ENCODE measurements around the gene AMPD3. TPM values are rescaled to one million over a fixed set of nuclear protein-coding genes. Genes with fewer than 3 reads are reported as not detected.

AMPD3 gene
- total and polyA plus RNA-seq, 2 donors (not counting 3 experiments of a cell fraction or from before 2014, with no cell fraction given): 1.4 to 2.5 TPM

- POLR2A ChIA-PET: no interaction called here
- Histone ChIP-seq H3K4me2 (ENCODE audit: insufficient read depth, low read length) (no peak overlapping the region), H3K4me1 (ENCODE audit: control insufficient read depth, extremely low read depth, insufficient read depth, low read length) (peaks cover 13% of the 10 kb centered on the region), H3K27me3 (ENCODE audit: control insufficient read depth in 2 of 2, insufficient read depth in 2 of 2, low read length in 2 of 2) (no peaks in the 10 kb centered on the region), H3K9me1 (replicated peaks; ENCODE audit: control insufficient read depth, extremely low read depth, insufficient read depth, low read length) (no peaks in the 10 kb centered on the region), H3K36me3 (ENCODE audit: control insufficient read depth in 2 of 2, extremely low read depth in 1 of 2, insufficient read depth in 2 of 2, low read length in 2 of 2) (no peaks in the 10 kb centered on the region), H4K20me1 (replicated peaks; ENCODE audit: control insufficient read depth, extremely low read depth, insufficient read depth, low read length) (no peaks in the 10 kb centered on the region), H3K4me3 (replicated peaks in 1 of 3; ENCODE audit: insufficient read depth in 1 of 3, low read depth in 1 of 3, low read length in 3 of 3) (no peak overlapping the region), H2AFZ (ENCODE audit: low read depth, low read length) (no peak overlapping the region), H3K27ac (ENCODE audit: insufficient read depth, low read depth, low read length) (no peak overlapping the region), H3K9me3 (replicated peaks; ENCODE audit: control insufficient read depth, insufficient read depth, low read length) (no peaks in the 10 kb centered on the region), H3K9ac (replicated peaks; ENCODE audit: extremely low read depth, insufficient read depth, low read length) (no peak overlapping the region), H3K79me2 (ENCODE audit: control insufficient read depth, insufficient read depth, low read length) (no peaks in the 10 kb centered on the region)
- DNase-seq (ENCODE audit: low read depth, low spot score) (no peak), FAIRE-seq (no peak)
- BruUV-seq (replicated peaks): no TSS peak
- CTCF ChIA-PET: no interaction called here
- dilution Hi-C loops (cut with MboI; ENCODE audit: extremely low pct_ligation_motif_present, low sequenced_read_pairs) (no loop called here), intact Hi-C loops (cut with micrococcal nuclease) (no loop called here)
- no peak for TF ChIP-seq MYC (IDR thresholded peaks at IDR 0.05; ENCODE audit: low read depth, low read length)
- TF ChIP-seq, protein P1, sequence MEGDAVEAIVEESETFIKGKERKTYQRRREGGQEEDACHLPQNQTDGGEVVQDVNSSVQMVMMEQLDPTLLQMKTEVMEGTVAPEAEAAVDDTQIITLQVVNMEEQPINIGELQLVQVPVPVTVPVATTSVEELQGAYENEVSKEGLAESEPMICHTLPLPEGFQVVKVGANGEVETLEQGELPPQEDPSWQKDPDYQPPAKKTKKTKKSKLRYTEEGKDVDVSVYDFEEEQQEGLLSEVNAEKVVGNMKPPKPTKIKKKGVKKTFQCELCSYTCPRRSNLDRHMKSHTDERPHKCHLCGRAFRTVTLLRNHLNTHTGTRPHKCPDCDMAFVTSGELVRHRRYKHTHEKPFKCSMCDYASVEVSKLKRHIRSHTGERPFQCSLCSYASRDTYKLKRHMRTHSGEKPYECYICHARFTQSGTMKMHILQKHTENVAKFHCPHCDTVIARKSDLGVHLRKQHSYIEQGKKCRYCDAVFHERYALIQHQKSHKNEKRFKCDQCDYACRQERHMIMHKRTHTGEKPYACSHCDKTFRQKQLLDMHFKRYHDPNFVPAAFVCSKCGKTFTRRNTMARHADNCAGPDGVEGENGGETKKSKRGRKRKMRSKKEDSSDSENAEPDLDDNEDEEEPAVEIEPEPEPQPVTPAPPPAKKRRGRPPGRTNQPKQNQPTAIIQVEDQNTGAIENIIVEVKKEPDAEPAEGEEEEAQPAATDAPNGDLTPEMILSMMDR (IDR thresholded peaks at IDR 0.05; ENCODE audit: extremely low read depth in 1 of 2, insufficient read depth in 1 of 2, low read depth in 1 of 2, low read length in 2 of 2): no peak
- no peak for TF ChIP-seq POLR2A (IDR thresholded peaks at IDR 0.05; ENCODE audit: low read depth, low read length)
- no peak for TF ChIP-seq POLR2AphosphoS5 (IDR thresholded peaks at IDR 0.05; ENCODE audit: insufficient read depth, low read depth, low read length)
- TF ChIP-seq FOS (IDR thresholded peaks at IDR 0.05; ENCODE audit: borderline replicate concordance, insufficient read depth, low read length): no peak
- no peak for TF ChIP-seq GATA2 (IDR thresholded peaks at IDR 0.05; ENCODE audit: insufficient read depth, insufficient read length, low read depth, low read length)
- TF ChIP-seq, protein P2, sequence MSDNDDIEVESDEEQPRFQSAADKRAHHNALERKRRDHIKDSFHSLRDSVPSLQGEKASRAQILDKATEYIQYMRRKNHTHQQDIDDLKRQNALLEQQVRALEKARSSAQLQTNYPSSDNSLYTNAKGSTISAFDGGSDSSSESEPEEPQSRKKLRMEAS (IDR thresholded peaks at IDR 0.05; ENCODE audit: insufficient read depth, insufficient read length): no peak
- no peak for TF ChIP-seq JUN (IDR thresholded peaks at IDR 0.05; ENCODE audit: borderline replicate concordance, insufficient read depth, insufficient read length, low read depth)
- no peak for TF ChIP-seq EZH2 (IDR thresholded peaks at IDR 0.05; ENCODE audit: borderline replicate concordance, low read depth, low read length, severe bottlenecking)
These were observed 46.0 kb downstream of the AMPD3 start for GRCh38 chr11:10500757-10501684.

All from endothelial cell of umbilical vein (primary cell).